ENCODE data around the gene INPP5D.

- no peak for TF ChIP-seq CTCF (IDR thresholded peaks at IDR 0.05)
- no peak for TF ChIP-seq POLR2A (IDR thresholded peaks at IDR 0.05)
Measured at GRCh38 chr2:233210843-233211547, 150.9 kb downstream of the INPP5D start.
